HepG2 (cell line): ENCODE results near the gene FEV. TPM values are rescaled to one million over a fixed set of nuclear protein-coding genes. Genes with fewer than 3 reads are reported as not detected.
A peak's percentile ranks its signal among the peaks of the same experiment; 100 is the strongest.

Experiments used
- BCL6 ChIP-seq: IDR thresholded peaks from 2 replicates; pipeline ENCODE4 v1.6.1; 2016; ENCODE audit warnings: missing genetic modification reagents, missing compliant biosample characterization
- ELF1 ChIP-seq: sonication (generic); formaldehyde crosslinking; IDR thresholded peaks from 2 replicates; pipeline ENCODE4 v1.4.0; 2020; ENCODE audit warnings: missing genetic modification reagents
- GABPA ChIP-seq, 2 experiments: IDR thresholded peaks; 2 replicates each; pipeline ENCODE4 v1.6.1; 2011 to 2016; ENCODE audit warnings: low read depth in 2 of 2, low read length in 1 of 2, missing biosample characterization in 1 of 2, missing genetic modification characterization in 1 of 2
- JARID2 ChIP-seq: sonication (generic); formaldehyde crosslinking; IDR thresholded peaks from 2 replicates; pipeline ENCODE4 v1.8.1; 2023; ENCODE audit warnings: missing genetic modification reagents, inconsistent platforms; ENCODE audit not compliant: insufficient replicate concordance
- MAF1 ChIP-seq: sonication (generic); formaldehyde crosslinking; IDR thresholded peaks from 2 replicates; pipeline ENCODE4 v1.5.0; 2020; ENCODE audit warnings: missing genetic modification reagents, borderline replicate concordance
- PHF5A ChIP-seq: IDR thresholded peaks from one replicate; pipeline ENCODE4 v1.6.1; 2018; ENCODE audit warnings: low read depth, missing genetic modification reagents; ENCODE audit not compliant: unreplicated experiment
- RFX5 ChIP-seq: IDR thresholded peaks from 2 replicates; pipeline ENCODE4 v1.6.1; 2011; ENCODE audit warnings: low read depth, low read length, improper control_type of control experiment
- ZNF205 ChIP-seq: IDR thresholded peaks from 2 replicates; pipeline ENCODE4 v1.6.1; 2018; ENCODE audit warnings: missing biosample characterization, missing genetic modification reagents
- ZNF564 ChIP-seq: sonication (generic); formaldehyde crosslinking; IDR thresholded peaks from 2 replicates; pipeline ENCODE4 v1.8.1; 2023; ENCODE audit warnings: mild to moderate bottlenecking, missing genetic modification reagents
- ZNF7 ChIP-seq: IDR thresholded peaks from 2 replicates; pipeline ENCODE4 v1.6.1; 2016; ENCODE audit warnings: missing biosample characterization, missing genetic modification reagents
- ZNF768 ChIP-seq: sonication (generic); formaldehyde crosslinking; IDR thresholded peaks from 2 replicates; pipeline ENCODE4 v1.4.0; 2020; ENCODE audit warnings: missing genetic modification reagents
- ZSCAN31 ChIP-seq: sonication (generic); formaldehyde crosslinking; IDR thresholded peaks from 2 replicates; pipeline ENCODE4 v1.5.0; 2020; ENCODE audit warnings: low read depth, mild to moderate bottlenecking, missing genetic modification reagents
- polyA plus RNA-seq, 8 experiments: library from polyadenylated mRNA; depleted of rRNA in 3 of 8; stranded (reverse) in 7 of 8; unstranded in 1 of 8; fragments of >200 nt; fragmentation: Illumina TruSeq in 4 of 8; extraction: Trizol in 4 of 8; gene quantifications; 2 replicates each; pipeline versions ENCODE4 v1.2.1 to v1.2.3, GENCODE V29; 2011 to 2016; ENCODE audit warnings: low read depth in 4 of 8, missing spikeins in 1 of 8, mixed read lengths in 1 of 8; ENCODE audit not compliant: insufficient read depth in 1 of 8
- total RNA-seq, 5 experiments: library from RNA; depleted of rRNA; stranded (reverse); fragments of >200 nt; fragmentation: Illumina TruSeq; extraction: Trizol; gene quantifications; 2 replicates each; pipeline ENCODE4 v1.2.3, GENCODE V29; 2016; ENCODE audit warnings: low read depth in 1 of 5
- TF ChIP-seq, protein P1 (sequence below): sonication (generic); formaldehyde crosslinking; IDR thresholded peaks from 2 replicates; pipeline ENCODE4 v1.9.0; 2021; ENCODE audit warnings: missing genetic modification reagents, borderline replicate concordance
- TF ChIP-seq, protein P2 (sequence below): sonication (generic); formaldehyde crosslinking; IDR thresholded peaks from 2 replicates; pipeline ENCODE4 v1.5.0; 2020; ENCODE audit warnings: mild to moderate bottlenecking, missing genetic modification reagents
- TF ChIP-seq, protein P3 (sequence below): sonication (generic); formaldehyde crosslinking; IDR thresholded peaks from 2 replicates; pipeline ENCODE4 v1.4.0; 2020; ENCODE audit warnings: mild to moderate bottlenecking, missing genetic modification reagents
- TF ChIP-seq, protein P4 (sequence below), 2 experiments: IDR thresholded peaks; 2 replicates each; pipeline ENCODE4 v1.6.1; 2011 to 2012; ENCODE audit warnings: low read length in 2 of 2, borderline replicate concordance in 1 of 2, low read depth in 1 of 2, mild to moderate bottlenecking in 1 of 2, moderate library complexity in 1 of 2

Gene FEV
- total and polyA plus RNA-seq, 2 of the 13 experiments (the other 11 are each of a cell fraction or from before 2014, with no cell fraction given), result not detected

DNA sequence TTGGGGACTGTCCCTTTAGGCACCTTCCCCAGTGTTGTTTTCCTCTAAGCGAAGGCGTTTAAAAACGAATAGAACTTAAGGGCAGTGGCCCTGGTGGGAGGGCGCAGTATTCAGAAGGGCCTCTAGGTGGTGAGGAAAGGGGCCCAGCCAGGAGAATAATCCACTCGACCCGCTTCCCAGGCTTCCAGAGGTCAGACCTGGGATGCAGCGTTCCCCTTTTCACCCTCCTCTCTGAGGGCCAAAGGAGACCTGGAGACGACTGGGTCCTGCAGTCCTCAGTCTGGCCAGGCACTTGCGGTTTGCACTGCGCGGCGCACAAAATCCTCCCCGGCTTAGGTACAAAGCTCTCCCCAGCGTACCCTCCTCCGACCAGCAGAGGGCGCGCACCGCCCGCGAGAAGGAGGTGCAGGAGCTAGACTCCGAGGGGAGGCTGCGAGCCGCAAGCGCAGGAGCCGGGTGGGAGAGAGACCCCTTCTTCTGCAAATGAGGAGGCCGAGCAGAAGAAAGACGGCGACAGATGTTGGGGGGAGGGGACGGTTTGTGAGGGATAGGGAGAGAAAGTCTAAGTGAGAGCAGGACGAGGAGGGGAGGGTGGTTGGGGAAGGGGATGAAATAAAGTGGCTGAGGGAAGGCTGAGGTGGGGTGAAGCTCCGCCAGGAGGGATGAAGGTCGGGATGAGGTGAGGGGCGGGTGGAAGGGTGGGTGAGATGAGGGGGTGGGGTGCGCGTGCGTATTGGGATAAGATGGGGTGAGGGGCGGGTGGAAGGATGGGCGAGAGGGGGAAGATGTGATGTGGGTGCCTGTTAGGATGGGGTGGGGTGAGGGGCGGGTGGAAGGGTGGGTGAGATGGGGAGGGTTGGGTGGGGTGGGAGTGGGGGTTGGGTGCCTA lies 4.9 kb downstream of the FEV start (continued):
- TF ChIP-seq, protein P1, sequence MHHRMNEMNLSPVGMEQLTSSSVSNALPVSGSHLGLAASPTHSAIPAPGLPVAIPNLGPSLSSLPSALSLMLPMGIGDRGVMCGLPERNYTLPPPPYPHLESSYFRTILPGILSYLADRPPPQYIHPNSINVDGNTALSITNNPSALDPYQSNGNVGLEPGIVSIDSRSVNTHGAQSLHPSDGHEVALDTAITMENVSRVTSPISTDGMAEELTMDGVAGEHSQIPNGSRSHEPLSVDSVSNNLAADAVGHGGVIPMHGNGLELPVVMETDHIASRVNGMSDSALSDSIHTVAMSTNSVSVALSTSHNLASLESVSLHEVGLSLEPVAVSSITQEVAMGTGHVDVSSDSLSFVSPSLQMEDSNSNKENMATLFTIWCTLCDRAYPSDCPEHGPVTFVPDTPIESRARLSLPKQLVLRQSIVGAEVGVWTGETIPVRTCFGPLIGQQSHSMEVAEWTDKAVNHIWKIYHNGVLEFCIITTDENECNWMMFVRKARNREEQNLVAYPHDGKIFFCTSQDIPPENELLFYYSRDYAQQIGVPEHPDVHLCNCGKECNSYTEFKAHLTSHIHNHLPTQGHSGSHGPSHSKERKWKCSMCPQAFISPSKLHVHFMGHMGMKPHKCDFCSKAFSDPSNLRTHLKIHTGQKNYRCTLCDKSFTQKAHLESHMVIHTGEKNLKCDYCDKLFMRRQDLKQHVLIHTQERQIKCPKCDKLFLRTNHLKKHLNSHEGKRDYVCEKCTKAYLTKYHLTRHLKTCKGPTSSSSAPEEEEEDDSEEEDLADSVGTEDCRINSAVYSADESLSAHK (CRISPR knock-in tag), result no peak
- no peak for TF ChIP-seq MAF1 (CRISPR knock-in tag)
- TF ChIP-seq, protein P2, sequence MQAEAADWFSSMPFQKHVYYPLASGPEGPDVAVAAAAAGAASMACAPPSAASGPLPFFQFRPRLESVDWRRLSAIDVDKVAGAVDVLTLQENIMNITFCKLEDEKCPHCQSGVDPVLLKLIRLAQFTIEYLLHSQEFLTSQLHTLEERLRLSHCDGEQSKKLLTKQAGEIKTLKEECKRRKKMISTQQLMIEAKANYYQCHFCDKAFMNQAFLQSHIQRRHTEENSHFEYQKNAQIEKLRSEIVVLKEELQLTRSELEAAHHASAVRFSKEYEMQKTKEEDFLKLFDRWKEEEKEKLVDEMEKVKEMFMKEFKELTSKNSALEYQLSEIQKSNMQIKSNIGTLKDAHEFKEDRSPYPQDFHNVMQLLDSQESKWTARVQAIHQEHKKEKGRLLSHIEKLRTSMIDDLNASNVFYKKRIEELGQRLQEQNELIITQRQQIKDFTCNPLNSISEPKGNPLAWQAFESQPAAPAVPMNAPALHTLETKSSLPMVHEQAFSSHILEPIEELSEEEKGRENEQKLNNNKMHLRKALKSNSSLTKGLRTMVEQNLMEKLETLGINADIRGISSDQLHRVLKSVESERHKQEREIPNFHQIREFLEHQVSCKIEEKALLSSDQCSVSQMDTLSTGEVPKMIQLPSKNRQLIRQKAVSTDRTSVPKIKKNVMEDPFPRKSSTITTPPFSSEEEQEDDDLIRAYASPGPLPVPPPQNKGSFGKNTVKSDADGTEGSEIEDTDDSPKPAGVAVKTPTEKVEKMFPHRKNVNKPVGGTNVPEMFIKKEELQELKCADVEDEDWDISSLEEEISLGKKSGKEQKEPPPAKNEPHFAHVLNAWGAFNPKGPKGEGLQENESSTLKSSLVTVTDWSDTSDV, result no peak
- TF ChIP-seq ZSCAN31 (CRISPR knock-in tag), result 0 out of 2 replicates have a peak, but pooled peaks have one; percentile 21
- TF ChIP-seq, protein P3, sequence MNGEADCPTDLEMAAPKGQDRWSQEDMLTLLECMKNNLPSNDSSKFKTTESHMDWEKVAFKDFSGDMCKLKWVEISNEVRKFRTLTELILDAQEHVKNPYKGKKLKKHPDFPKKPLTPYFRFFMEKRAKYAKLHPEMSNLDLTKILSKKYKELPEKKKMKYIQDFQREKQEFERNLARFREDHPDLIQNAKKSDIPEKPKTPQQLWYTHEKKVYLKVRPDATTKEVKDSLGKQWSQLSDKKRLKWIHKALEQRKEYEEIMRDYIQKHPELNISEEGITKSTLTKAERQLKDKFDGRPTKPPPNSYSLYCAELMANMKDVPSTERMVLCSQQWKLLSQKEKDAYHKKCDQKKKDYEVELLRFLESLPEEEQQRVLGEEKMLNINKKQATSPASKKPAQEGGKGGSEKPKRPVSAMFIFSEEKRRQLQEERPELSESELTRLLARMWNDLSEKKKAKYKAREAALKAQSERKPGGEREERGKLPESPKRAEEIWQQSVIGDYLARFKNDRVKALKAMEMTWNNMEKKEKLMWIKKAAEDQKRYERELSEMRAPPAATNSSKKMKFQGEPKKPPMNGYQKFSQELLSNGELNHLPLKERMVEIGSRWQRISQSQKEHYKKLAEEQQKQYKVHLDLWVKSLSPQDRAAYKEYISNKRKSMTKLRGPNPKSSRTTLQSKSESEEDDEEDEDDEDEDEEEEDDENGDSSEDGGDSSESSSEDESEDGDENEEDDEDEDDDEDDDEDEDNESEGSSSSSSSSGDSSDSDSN (CRISPR knock-in tag), result peak; percentile 57
- TF ChIP-seq ZNF564 (CRISPR knock-in tag), result peak; percentile 93; the same call in 1 of the 2 replicates
- TF ChIP-seq ELF1 (CRISPR knock-in tag), result peak; percentile 42; the same call in 1 of the 2 replicates
- TF ChIP-seq ZNF768, result peak; percentile 41; the same call in 1 of the 2 replicates
- TF ChIP-seq BCL6 (CRISPR knock-in tag), result 0 out of 2 replicates have a peak, but pooled peaks have one; percentile 28
- TF ChIP-seq, protein P4, sequence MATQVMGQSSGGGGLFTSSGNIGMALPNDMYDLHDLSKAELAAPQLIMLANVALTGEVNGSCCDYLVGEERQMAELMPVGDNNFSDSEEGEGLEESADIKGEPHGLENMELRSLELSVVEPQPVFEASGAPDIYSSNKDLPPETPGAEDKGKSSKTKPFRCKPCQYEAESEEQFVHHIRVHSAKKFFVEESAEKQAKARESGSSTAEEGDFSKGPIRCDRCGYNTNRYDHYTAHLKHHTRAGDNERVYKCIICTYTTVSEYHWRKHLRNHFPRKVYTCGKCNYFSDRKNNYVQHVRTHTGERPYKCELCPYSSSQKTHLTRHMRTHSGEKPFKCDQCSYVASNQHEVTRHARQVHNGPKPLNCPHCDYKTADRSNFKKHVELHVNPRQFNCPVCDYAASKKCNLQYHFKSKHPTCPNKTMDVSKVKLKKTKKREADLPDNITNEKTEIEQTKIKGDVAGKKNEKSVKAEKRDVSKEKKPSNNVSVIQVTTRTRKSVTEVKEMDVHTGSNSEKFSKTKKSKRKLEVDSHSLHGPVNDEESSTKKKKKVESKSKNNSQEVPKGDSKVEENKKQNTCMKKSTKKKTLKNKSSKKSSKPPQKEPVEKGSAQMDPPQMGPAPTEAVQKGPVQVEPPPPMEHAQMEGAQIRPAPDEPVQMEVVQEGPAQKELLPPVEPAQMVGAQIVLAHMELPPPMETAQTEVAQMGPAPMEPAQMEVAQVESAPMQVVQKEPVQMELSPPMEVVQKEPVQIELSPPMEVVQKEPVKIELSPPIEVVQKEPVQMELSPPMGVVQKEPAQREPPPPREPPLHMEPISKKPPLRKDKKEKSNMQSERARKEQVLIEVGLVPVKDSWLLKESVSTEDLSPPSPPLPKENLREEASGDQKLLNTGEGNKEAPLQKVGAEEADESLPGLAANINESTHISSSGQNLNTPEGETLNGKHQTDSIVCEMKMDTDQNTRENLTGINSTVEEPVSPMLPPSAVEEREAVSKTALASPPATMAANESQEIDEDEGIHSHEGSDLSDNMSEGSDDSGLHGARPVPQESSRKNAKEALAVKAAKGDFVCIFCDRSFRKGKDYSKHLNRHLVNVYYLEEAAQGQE (IDR thresholded peaks at IDR 0.05; ENCODE audit: borderline replicate concordance in 1 of 2, low read depth in 1 of 2, low read length in 2 of 2), result no peak
- no peak for TF ChIP-seq ZNF7 (CRISPR knock-in tag)
- TF ChIP-seq GABPA (IDR thresholded peaks at IDR 0.05; ENCODE audit: low read depth, low read length), result no peak
- no peak for TF ChIP-seq GABPA (CRISPR knock-in tag; IDR thresholded peaks at IDR 0.05; ENCODE audit: low read depth)
- TF ChIP-seq JARID2, result peak; percentile 76
- TF ChIP-seq RFX5, result no peak
- peak; percentile 38 for TF ChIP-seq PHF5A (CRISPR knock-in tag)
- TF ChIP-seq ZNF205, result 0 out of 2 replicates have a peak, but pooled peaks have one; percentile 35
